HEK293T (cell line): Measurements from ENCODE around the gene MMUT.

Experiments
- BHLHE40 ChIP-seq: fragments of 450-650 bp; IDR thresholded peaks from 2 replicates; pipeline ENCODE4 v1.6.1; 2016; ENCODE audit warnings: mild to moderate bottlenecking, moderate library complexity, borderline replicate concordance
- CTBP1 ChIP-seq: fragments of 450-650 bp; IDR thresholded peaks from 2 replicates; pipeline ENCODE4 v1.6.1; 2016; ENCODE audit warnings: borderline replicate concordance
- FOXA1 ChIP-seq: fragments of 450-650 bp; IDR thresholded peaks from 2 replicates; pipeline ENCODE4 v1.6.1; 2016; ENCODE audit warnings: mild to moderate bottlenecking
- NFRKB ChIP-seq: fragments of 450-650 bp; IDR thresholded peaks from 2 replicates; pipeline ENCODE4 v1.6.1; 2016; ENCODE audit warnings: mild to moderate bottlenecking, moderate library complexity
- PKNOX1 ChIP-seq: fragments of 450-650 bp; IDR thresholded peaks from 2 replicates; pipeline ENCODE4 v1.6.1; 2016
- SP1 ChIP-seq: fragments of 450-650 bp; IDR thresholded peaks from 2 replicates; pipeline ENCODE4 v1.6.1; 2017
- SUZ12 ChIP-seq: fragments of 450-650 bp; IDR thresholded peaks from 2 replicates; pipeline ENCODE4 v1.6.1; 2016; ENCODE audit warnings: mild to moderate bottlenecking
- TARDBP ChIP-seq: fragments of 450-650 bp; IDR thresholded peaks from 2 replicates; pipeline ENCODE4 v1.6.1; 2016

- TF ChIP-seq SP1 (no peak), BHLHE40 (no peak), FOXA1 (no peak), NFRKB (no peak), PKNOX1 (no peak), TARDBP (no peak), SUZ12 (no peak), CTBP1 (no peak)
Measured at GRCh38 chr6:49464691-49465090, 1.6 kb upstream of the MMUT start.
